PFSK-1 (cell line): ENCODE data around the gene SFT2D2.

Experiments used
- FOXP2 ChIP-seq: optimal IDR thresholded peaks from 2 replicates; pipeline ENCODE3; 2011; ENCODE audit warnings: borderline replicate concordance, control low read depth, inconsistent platforms; ENCODE audit not compliant: insufficient read depth; ENCODE audit errors: extremely low read length, extremely low read depth
- POLR2AphosphoS5 ChIP-seq: IDR thresholded peaks from 2 replicates; pipeline ENCODE4 v1.6.1; 2012; ENCODE audit warnings: low read depth, mild to moderate bottlenecking, control low read depth, low read length, moderate library complexity
- REST ChIP-seq, 2 experiments: IDR thresholded peaks; 2 replicates each; pipeline versions ENCODE4 v1.6.1 to v1.8.0; 2011 to 2012; ENCODE audit warnings: low read depth in 2 of 2, low read length in 2 of 2, control low read depth in 1 of 2, inconsistent platforms in 1 of 2, mild to moderate bottlenecking in 1 of 2, moderate library complexity in 1 of 2; ENCODE audit not compliant: insufficient read depth in 1 of 2
- SIN3A ChIP-seq: IDR thresholded peaks from 2 replicates; pipeline ENCODE4 v1.6.1; 2012; ENCODE audit warnings: mild to moderate bottlenecking, low read length, moderate library complexity, borderline replicate concordance; ENCODE audit not compliant: insufficient read depth
- TAF1 ChIP-seq: IDR thresholded peaks from 2 replicates; pipeline ENCODE4 v1.6.1; 2012; ENCODE audit warnings: low read length, control low read depth, borderline replicate concordance; ENCODE audit not compliant: insufficient read depth

The SFT2D2 gene

GRCh38 chr1:168236836-168237611 lies 11.2 kb downstream of the SFT2D2 start:
- TF ChIP-seq SIN3A: no peak
- TF ChIP-seq POLR2AphosphoS5: no peak

GRCh38 chr1:168243198-168243597 lies 17.4 kb downstream of the SFT2D2 start:
- no peak for TF ChIP-seq POLR2AphosphoS5
- TF ChIP-seq SIN3A: no peak
- TF ChIP-seq REST (IDR thresholded peaks at IDR 0.05; ENCODE audit: insufficient read depth in 1 of 2, low read depth in 2 of 2, low read length in 2 of 2): no peak
- no peak for TF ChIP-seq TAF1
- no peak for TF ChIP-seq FOXP2

- TF ChIP-seq TAF1 (no peak), POLR2AphosphoS5 (no peak), SIN3A (no peak)
These were observed 17.9 kb downstream of the SFT2D2 start for GRCh38 chr1:168243636-168244212.

- TF ChIP-seq TAF1: no peak
These were observed 19.2 kb downstream of the SFT2D2 start for GRCh38 chr1:168245042-168245441.

GRCh38 chr1:168246506-168246905 lies 20.7 kb downstream of the SFT2D2 start:
- no peak for TF ChIP-seq SIN3A
- no peak for TF ChIP-seq POLR2AphosphoS5
- no peak for TF ChIP-seq FOXP2
- TF ChIP-seq TAF1: no peak
- TF ChIP-seq REST (IDR thresholded peaks at IDR 0.05; ENCODE audit: insufficient read depth in 1 of 2, low read depth in 2 of 2, low read length in 2 of 2): no peak

- TF ChIP-seq SIN3A (no peak), FOXP2 (no peak), REST (IDR thresholded peaks at IDR 0.05; ENCODE audit: insufficient read depth in 1 of 2, low read depth in 2 of 2, low read length in 2 of 2) (no peak), TAF1 (no peak), POLR2AphosphoS5 (no peak)
These were observed 26.5 kb downstream of the SFT2D2 start for GRCh38 chr1:168252204-168252733.
